GM12892 (cell line): ENCODE measurements around the gene MDFIC2.

Experiments used
- POLR2A ChIP-seq: IDR thresholded peaks from 2 replicates; pipeline ENCODE4 v1.6.1; 2011; ENCODE audit warnings: low read depth, low read length, control low read depth
- POLR2AphosphoS5 ChIP-seq: IDR thresholded peaks from 2 replicates; pipeline ENCODE4 v1.6.1; 2011; ENCODE audit warnings: low read depth, low read length, control low read depth
- TAF1 ChIP-seq: IDR thresholded peaks from 2 replicates; pipeline ENCODE4 v1.6.1; 2011; ENCODE audit warnings: low read depth, mild to moderate bottlenecking, control low read depth, low read length, borderline replicate concordance

DNA sequence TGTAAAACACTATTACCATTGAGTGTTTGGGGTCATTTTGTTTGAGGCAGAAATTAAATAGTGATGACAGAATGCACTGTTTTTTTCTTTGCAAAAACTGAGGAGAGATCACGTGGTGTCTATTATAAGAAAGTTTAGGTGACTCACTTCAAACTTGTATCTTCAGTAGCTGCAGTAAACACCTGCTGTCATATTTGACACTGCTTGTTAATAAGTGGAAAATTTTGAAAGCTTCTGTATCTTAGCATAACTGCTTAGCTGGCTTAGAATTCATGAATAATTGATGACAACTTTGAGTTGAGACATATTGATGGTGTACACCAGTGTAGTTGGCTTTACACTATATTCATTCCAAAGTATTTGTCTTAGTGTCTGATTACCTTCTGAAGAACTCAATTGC, 29.7 kb upstream of the MDFIC2 start:
- no peak for TF ChIP-seq POLR2A
- TF ChIP-seq POLR2AphosphoS5: no peak
- TF ChIP-seq TAF1: no peak
